ENCODE measurements around the gene HES2.
A peak's percentile ranks its signal among the peaks of the same experiment; 100 is the strongest.
"Not testable (repeated sequence)": the region's sequence is repeated elsewhere in the genome, so short reads cannot be mapped to it uniquely, and the experiment has no call there.

HES2 gene

DNA sequence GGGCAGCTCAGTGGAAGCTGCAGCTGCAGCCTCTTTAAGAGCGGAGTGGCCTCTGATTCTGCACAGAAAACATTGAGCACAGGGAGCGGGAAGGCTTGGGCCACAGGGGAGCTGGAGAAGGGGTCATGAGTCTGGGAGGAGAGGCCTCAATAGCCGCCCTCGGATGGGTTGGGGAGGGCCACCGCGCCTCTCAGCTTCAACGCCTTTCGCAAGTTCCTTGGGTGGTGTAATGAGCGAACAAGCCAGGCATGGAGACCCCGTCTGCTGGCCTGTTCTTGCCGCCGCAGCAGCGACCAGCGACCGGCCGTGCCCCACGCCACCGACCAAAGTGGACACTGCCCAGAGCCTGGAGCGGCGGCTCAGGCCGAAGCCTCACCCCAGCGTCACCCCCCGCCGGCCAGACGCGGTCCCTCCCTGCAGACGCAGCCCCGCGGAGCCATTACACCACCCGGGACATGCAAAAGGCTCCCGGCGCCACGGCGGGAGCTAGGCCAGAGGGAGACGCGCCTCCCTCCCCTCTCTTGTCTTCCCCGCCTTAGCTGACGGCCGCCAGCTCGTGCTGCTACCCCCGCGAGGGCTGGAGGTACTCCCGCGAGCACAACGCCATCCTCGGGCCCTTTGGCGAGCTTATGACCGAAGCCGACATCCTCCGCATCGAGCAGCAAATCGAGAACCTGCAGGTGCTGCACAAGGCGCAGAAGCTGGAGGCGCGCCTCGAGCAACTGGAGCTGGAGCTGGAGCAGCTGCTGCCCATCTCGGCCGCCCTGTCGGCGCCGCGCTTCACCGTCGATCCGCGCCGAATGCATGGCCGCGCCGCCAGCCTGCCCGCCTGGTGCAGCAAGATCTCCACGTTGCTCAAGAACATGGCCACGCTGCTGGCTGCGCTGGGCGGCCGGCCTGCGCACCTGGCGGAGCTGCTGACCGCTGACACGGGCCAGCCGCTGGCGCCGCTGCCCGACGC, 34.5 kb upstream of the HES2 start:
- not testable (repeated sequence) for DNase-seq

DNA sequence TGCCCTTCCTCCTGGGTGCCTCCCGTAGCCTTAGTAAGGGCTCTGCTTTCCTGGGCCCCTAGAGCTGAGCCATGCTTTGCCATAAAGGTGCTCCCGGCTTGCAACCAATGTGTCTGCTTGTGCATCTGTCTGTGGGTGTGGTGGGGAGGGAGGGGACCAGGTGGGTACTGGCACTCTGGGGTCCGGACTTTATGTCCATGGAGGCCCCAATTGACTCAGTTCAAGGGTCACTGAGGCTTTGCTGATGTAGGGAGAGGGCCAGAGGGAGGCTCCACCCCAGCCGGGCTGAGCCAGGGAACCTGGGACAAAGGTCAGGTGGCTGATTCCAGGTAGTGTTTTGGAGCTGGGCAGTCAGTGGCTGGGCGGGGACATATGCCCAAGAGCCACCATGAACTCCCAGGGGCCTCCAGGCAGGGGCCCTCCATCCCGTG, 31.2 kb upstream of the HES2 start:
- no peak for DNase-seq

DNA sequence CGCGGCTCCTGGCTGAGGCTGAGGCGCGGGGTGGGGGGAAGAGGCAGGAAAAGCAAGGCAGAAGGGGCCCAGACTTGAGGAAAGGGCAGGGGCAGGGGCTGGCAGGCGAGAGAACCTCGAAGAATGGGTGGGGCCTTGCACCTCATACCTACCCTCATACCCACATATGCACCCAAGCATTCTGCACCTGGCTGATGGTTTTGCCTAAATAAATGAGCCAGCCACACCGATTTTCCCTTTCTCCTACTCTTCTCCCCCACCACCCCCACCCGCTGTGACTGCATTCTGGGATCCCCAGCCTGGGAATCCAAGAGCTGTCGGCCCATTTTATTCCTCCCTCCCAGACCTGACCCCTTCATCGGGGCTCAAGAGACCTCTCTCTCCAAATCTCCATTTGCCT, 30.8 kb upstream of the HES2 start:
- not testable (repeated sequence) for DNase-seq

DNA sequence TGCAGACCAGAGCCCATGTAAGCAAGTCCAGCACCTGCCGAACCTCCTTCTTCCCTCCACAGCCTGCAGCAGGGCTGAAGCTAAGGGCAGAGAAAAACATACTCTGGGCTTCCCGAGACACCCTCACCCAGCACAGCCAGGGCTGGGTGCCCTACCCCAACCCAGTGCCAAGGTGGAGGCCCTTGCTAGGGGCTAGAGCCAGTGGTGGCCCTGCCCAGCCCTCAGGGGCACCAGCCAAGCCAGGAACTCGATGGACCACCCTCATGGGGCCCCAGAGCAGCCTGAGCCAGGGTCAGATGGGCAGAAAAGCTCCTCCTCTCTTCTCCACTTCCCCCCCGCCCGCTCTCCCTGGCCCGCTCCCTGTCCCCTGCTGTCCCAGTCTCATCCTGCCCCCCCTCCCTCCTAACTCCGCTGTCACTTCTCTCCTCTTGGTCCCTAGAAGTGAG, 30.3 kb upstream of the HES2 start:
- DNase-seq, result no peak

DNA sequence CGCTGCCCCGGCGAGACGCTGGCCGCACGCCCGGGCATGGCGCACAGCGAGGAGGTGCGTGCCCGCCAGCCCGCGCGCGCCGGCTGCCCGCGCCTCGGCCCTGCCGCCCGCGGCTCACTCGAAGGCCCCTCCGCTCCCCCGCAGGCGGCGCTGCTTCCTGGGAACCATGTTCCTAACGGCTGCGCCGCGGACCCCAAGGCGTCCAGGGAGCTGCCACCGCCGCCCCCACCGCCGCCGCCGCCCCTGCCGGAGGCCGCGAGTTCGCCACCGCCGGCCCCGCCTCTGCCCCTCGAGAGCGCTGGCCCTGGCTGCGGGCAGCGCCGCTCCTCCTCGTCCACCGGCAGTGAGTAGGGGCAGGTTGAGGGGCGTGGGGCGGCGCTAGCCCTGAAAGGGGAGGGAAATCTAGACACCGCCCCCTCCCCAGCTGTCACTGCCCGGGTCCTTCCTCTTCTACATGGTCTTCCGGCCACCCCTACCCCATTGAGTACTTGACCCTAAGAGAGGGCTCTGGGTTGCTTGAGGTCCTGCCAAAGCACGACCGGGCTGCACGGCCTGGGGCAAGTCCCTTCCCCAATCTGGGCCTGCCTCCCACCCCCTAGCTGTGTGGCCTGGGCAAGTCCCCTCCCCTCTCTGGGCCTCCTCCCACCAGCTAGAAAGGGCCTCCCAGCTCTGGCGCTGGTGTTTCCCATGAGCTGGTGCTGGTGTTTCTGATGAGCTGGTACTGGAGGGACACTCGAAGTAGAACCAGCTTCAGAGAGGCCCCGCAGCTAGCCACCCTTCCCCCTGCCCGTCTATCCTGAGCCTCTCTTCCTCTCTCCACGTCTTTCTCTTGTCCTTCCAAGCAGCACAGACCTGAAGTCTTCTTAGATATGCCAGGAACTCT, 29.3 kb upstream of the HES2 start:
- DNase-seq, result peak in 1 of 2 donors; percentile 28

DNA sequence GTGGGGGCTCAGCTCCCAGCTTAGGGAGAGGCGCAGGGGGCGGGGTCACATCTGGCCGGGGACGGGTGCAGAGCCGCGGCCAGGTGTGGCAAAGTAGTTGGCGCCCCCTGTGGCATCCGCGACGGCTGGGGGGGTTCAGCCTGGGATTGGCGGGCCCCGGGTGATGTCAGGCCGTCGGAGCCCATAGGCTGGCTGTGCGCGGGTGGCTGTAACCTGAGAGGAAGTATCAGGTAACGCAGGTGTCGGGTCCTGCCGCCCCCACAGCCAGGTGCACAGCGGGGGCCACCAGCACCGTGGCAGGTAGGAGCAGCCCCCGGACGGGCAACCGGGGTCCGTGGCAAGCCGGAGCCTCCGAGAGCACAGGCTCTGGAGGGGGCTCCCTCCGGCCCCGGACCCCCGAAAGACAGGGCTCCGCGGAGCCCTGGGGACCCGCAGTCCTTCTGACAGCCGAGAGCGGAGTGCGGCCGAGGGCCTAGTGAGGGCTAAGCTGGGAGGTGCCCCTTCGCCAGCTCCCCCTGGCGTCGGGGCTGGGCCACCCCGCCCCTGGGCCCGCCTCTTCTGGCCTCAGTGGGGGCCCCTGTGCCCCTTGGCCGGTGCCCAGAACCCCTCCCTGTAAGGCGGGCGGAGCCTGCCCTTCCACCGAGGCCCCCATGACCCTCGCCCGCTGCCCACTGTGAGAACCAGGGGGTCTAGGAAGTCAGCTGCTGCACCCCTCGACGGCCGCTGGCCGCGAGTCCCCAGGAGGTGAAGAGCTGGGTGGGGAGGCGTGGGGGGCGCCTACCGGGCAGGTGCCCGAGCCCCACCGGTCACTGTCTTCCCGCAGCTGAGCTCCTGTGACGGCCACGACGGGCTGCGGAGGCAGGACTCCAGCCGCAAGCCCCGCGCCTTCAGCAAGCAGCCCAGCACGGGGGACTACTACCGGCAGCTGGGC, 28.4 kb upstream of the HES2 start:
- DNase-seq, result no peak

DNA sequence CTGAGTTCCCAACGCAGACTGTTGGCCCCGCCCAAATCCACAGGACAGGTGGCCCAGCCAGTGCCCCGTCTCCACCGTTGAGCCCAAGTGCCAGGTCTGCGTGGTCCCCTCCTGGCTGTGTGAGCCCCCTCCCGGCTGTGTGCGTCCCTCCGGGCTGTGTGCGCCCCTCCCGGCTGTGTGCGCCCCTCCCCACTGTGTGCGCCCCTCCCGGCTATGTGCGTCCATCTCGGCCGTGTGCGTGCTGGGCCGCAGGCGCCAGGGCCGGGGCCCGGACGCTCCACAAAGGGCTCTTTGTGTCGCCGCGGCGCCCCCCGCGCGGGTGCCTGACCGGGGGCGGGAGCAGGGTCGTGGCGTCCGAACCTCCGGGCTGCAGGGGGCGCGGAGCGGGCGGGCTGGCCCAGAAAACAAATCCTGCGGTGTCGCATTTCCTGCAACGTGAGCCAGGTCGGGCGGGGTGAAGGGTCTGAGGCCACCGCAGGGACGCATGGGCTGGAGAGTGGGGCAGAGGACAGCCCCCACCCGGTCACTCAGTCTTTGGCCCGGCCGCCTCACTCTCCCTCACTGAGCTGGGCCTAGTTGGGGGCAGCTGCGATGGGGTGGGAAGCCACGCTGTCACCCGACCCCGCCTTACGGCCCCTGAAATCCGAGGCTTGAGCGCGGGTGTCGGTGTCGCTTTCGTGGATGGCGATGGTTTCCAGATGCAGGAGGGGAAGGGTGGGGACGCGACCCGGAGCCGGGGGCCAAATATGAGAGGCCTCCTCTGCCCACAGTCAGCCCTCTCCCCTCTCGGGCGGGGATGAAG, 27.5 kb upstream of the HES2 start:
- DNase-seq, result no peak

DNA sequence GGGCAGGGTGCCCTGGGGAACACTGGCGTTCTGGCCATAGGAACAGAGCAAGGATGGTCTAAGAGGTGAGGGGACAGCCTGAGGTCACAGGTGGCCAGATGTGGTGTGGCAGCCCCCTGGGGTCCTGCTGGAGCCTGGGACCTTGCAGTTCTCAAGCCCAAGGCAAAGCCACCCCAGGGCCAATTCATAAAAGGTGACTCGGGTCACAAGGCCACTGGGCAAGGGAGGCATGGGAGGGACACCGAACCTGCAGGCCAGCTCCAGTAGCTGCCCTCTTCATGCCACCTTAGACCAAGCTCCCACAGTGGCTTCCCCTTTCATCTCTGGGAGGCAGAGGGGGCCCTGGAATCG, 26.9 kb upstream of the HES2 start:
- no peak for DNase-seq

DNA sequence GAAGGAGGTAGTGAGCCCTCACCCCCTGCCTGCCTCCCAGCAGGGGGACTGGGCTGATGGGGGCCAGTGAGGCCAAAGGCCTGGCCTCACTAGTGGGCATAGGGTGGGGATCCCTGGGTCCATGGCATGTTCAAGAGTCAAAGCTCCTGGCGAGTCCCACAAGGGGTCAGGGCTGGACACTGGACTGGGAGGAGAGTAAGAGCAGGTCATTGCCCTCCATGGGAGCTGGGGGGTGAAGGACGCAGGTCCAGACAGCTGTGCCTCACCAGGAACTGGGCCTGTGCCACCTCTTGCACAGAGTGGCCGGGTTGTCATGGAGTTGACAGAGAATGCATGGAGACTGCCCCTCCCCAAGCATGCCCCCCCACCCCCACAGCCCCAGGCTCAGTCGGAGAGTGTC, 26.2 kb upstream of the HES2 start:
- not testable (repeated sequence) for DNase-seq

DNA sequence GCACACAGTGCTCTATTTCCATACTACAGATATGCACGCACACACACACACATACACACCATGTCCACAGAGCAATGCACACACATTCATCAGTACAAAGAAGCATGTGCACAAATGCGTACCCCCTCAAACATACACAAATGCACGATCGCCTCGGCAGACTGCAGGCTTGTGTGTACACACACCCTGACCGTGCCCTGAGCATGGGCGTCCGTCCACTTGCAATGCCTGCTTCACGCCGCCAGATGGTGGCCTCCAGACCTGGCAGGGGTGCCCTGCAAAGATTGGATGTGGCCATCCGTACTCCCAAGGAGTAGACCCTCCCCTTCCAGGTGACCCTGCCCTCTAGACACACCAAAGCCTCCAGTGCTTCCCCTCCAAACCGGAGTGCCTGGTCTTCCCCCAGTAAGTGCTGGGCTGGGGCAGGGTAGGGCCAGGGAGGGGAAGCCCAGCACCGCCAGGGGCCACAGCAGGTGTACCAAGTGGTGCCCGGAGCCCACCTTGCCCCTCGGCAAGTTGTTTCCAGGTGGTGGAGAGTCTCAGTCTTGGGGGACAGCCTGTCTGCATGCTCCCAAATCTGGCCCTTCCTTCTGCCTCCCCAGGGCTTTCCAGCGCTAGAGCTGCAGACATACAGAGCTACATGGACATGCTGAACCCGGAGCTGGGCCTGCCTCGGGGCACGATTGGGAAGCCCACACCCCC, 25.5 kb upstream of the HES2 start:
- peak; percentile 52 to 53 for DNase-seq

DNA sequence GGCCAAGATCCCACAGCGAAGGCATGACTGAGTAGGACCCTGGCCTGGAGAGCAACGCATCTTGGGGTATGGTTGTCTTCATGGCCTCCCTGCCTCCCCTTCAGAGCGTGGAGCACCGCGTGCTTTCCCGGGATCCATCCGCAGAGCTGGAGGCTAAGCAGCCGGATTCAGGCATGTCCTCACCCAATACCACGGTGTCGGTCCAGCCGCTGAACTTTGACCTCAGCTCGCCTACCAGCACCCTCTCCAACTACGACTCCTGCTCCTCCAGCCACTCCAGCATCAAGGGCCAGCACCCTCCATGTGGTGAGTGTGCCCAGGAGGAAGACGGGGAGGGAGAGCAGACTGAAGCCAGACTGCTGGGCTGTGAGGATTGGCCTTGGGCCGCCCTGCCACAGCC, 24.7 kb upstream of the HES2 start:
- no peak for DNase-seq

DNA sequence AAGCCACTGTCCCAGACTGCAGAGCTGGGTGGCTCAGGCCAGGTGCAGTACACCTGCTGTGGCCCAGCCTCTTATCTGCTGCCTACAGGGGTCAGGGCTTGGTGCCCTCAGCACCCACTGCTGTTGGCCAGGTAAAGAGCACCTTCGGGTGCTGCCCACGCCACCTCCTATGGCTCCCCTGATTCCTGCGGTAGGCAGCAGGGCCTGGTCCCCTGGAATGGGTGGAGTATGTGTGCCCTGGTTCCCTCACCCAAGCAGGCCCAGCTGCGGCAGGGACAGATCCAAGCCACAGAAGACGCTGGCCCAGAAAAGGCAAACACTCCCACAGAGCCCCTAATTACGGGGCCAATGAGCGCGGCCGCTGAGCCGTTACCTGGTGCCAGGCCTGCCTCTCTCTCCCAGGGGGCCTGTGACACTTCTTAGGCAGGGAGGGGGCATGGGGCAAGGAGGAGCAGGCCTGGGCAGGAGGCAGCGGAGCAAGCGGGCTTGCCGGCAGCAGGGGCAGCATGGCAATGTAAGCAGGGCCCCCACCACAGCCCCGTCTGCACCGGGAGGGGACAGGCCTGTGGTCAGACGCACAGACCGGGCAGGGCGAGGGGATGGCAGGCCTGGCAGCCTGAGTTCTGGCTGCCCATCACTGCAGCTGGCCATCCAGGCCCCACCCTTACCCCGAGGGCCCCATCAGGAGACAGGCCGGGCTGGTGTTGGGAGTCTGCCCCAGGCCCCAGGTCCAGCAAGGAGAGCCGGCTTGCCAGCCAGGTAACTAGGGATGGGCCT, 23.8 kb upstream of the HES2 start:
- no peak for DNase-seq

DNA sequence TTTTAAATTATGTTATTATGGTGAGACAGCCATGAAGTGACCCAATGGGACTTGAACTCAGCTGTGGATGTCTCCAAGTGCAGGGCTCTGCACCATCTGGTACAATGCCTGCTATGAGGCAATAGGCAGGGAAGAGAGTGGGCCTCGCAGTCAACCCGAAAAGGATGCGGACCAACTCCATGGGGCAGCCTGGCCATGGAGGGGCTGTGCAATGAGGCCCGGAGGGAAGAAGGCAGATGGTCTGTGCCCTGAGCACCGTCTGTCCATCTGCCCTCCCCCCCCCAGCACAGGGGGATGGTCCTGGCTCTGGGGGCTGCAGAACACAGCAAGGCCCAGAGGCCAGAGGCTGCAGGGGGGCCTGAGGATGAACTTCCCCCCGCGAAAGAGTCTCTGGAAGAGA, 21.9 kb upstream of the HES2 start:
- DNase-seq, result no peak

DNA sequence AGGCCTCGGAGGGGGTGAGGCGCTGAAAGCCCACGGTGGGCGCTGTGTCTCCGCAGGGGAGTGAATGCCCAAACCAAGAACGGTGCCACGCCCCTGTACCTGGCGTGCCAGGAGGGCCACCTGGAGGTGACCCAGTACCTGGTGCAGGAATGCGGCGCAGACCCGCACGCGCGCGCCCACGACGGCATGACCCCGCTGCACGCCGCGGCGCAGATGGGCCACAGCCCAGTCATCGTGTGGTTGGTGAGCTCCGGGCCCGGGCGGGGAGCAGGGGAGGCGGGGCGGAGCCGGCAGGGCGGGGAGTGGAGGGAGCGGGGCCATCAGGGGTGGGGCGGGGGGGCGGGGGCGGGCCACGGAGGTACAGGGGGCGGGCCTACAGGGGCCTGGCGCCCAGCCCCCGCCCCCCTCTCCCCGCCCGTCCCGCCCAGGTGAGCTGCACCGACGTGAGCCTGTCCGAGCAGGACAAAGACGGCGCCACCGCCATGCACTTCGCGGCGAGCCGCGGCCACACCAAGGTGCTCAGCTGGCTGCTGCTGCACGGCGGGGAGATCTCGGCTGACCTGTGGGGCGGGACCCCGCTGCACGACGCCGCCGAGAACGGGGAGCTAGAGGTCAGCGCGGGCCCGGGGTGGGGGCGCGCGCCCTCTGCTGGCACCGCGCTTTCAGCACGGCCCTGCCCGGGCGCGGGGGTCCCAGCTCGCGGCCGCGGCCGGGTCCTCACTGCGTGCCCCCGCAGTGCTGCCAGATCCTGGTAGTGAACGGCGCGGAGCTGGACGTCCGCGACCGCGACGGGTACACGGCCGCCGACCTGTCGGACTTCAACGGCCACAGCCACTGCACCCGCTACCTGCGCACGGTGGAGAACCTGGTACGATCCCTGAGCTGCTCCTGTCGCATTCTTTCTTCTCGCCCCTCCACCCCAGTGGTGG, 20.7 kb upstream of the HES2 start:
- peak; percentile 76 to 79 for DNase-seq

DNA sequence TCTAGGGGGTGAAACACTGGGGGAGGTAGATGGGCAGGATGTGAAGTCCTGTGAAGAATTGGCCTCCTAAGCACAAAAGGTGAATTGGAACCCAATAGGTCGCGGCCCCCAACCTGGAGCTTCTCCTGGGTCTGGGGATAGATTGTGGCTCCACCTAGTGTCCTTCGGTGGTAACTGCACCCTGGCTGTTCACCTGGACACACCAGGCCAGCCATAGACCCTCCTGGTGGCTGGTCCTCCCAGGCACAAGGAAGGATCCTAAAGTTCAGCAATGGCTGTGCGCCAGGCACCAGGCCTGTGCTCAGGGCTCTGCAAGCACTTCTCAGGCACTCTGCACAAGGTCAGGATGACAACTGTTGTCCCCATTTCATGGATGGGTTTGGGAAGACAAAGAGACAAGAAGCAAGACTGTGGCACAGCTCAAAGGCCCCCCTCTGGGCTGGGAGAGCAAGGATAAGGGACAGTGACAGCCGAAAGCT, 18.4 kb upstream of the HES2 start:
- peak; percentile 74 to 77 for DNase-seq

DNA sequence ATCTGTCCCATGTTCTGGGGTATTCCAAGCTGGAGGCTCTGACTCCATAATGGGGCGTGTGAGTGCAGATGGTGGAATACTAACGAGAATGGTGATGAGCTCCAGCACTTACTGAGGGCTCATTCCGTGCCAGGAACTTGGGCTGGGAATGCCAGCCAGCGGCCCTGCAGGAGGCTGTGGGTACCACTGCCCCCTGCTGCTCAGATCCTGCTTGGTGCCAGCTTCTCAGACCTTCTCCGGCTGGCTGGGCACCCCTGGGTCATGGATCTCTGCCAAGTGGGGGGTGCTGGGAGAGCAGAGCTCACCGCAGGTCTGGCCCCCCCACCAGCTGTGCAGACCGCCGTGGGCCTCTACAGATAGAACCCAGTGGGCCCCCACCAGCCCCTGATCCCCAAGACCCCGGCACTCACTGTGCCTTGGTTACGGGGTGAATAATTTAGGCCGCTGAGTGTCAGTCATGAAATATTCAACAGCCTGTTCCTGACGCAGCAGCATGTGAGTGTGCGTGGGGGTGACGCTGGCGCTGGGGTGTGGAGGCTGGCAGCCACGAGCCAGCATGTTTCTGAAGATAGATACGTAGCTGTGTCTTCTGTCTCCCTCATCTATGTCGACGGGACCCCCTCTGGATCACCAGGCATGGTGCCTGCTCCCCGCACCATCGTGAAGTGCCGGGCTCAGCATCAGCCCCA, 17.4 kb upstream of the HES2 start:
- DNase-seq, result not testable (repeated sequence)

DNA sequence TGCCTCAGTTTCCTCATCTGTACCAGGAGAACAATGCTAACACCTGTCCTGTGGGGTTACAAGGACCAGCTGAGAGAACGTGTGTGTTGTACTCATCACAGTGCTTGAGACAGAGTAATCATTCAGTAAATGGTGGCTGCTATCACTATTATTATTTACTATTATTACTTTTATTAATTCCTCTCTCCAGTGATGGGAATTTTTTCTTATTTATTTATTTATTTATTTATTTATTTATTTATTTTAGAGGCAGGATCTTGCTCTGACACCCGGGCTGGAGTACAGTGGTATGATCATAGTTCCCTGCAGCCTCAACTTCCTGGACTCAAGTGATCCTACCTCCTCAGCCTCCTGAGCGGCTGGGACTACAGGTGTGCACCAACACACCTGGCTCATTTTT, 16.6 kb upstream of the HES2 start:
- not testable (repeated sequence) for DNase-seq

DNA sequence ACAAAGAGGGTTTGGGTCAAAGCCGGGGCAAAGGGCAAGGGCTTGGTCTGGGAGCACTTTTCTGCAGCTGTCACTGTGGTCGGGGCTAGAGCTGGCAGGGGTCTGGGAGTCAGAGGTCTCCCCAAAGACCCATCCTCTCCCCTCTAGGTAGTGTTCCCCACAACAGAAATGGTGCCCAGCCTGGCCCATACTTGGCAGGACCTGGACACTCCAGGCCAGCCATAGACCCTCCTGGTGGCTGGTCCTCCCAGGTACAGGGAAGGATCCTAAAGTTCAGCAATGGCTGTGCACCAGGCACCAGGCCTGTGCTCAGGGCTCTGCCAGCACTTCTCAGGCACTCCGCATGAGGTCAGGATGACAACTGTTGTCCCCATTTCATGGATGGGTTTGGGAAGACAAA, 15.8 kb upstream of the HES2 start:
- no peak for DNase-seq

All from stimulated activated CD4-positive, alpha-beta T cell treated with anti-CD3 and anti-CD28 coated beads, Interleukin-2, amount 100 ng/mL, for 24 hours (primary cell).